Stimulated activated CD4-positive, alpha-beta T cell treated with anti-CD3 and anti-CD28 coated beads, Interleukin-12 subunit alpha, Interleukin-12 subunit beta, amount 100 ng/mL, for 4 hours (primary cell): ENCODE results near the gene ARHGEF19.
"Not testable (repeated sequence)": the region's sequence is repeated elsewhere in the genome, so short reads cannot be mapped to it uniquely, and the experiment has no call there.

Experiments
- DNase-seq: peaks from one replicate; pipeline ENCODE4 v3.0.0-alpha.2; 2020

Gene ARHGEF19

GRCh38 chr1:16163608-16164212 is 48.7 kb downstream of the ARHGEF19 start:
- DNase-seq, result not testable (repeated sequence)

GRCh38 chr1:16162163-16162822 is 50.2 kb downstream of the ARHGEF19 start:
- peak; percentile 49 for DNase-seq

GRCh38 chr1:16161717-16162116 is 50.7 kb downstream of the ARHGEF19 start:
- no peak for DNase-seq

GRCh38 chr1:16158993-16159831 is 53.2 kb downstream of the ARHGEF19 start:
- DNase-seq, result no peak

GRCh38 chr1:16158025-16158424 is 54.4 kb downstream of the ARHGEF19 start:
- DNase-seq, result no peak

- no peak for DNase-seq
These were observed 55.5 kb downstream of the ARHGEF19 start for GRCh38 chr1:16156848-16157495.

- DNase-seq, result no peak
These were observed 56.7 kb downstream of the ARHGEF19 start, which contains the start of gene EPHA2 for GRCh38 chr1:16155537-16156410. Gene EPHA2, minus strand, starts transcription at chr1:16156069. Its CDS starts 137 bp downstream, at chr1:16155932.

- no peak for DNase-seq
These were observed 58.3 kb downstream of the ARHGEF19 start for GRCh38 chr1:16153999-16154673.

GRCh38 chr1:16153096-16153998 is 59.1 kb downstream of the ARHGEF19 start:
- no peak for DNase-seq

- DNase-seq, result no peak
These were observed 59.9 kb downstream of the ARHGEF19 start for GRCh38 chr1:16152481-16153087.

GRCh38 chr1:16151995-16152384 is 60.5 kb downstream of the ARHGEF19 start:
- DNase-seq, result no peak

GRCh38 chr1:16151196-16151994 is 61.1 kb downstream of the ARHGEF19 start:
- no peak for DNase-seq

- no peak for DNase-seq
These were observed 61.9 kb downstream of the ARHGEF19 start for GRCh38 chr1:16150508-16150907.

GRCh38 chr1:16149702-16150488 is 62.6 kb downstream of the ARHGEF19 start:
- no peak for DNase-seq

GRCh38 chr1:16149146-16149545 is 63.3 kb downstream of the ARHGEF19 start:
- no peak for DNase-seq

- no peak for DNase-seq
These were observed 63.9 kb downstream of the ARHGEF19 start for GRCh38 chr1:16148329-16149092.
